Fibroblast of peridontal ligament (primary cell): ENCODE data around the gene CGB8.

Experiments used
- DNase-seq: peaks from one replicate; pipeline ENCODE4 v3.0.0-alpha.2; 2010; ENCODE audit errors: extremely low read depth

The CGB8 gene

DNA sequence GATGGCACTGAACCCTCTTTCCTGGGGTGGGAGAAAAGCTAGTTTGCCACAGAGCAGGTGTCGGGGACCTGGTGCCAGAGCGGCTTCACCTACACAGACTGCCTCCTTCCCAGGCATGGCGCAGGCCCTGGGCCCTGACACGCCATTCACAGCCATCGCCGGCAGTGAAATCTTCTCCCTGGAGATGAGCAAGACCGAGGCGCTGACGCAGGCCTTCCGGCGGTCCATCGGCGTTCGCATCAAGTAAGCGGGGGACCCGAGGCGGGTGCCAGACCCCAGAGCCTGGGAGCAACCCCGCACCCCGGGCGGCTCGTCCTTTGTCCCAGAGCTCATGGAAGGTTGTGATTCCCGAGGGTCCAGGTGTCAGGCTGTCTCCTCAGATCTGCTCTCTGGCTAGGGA is 42.0 kb downstream of the CGB8 start:
- no peak for DNase-seq

DNA sequence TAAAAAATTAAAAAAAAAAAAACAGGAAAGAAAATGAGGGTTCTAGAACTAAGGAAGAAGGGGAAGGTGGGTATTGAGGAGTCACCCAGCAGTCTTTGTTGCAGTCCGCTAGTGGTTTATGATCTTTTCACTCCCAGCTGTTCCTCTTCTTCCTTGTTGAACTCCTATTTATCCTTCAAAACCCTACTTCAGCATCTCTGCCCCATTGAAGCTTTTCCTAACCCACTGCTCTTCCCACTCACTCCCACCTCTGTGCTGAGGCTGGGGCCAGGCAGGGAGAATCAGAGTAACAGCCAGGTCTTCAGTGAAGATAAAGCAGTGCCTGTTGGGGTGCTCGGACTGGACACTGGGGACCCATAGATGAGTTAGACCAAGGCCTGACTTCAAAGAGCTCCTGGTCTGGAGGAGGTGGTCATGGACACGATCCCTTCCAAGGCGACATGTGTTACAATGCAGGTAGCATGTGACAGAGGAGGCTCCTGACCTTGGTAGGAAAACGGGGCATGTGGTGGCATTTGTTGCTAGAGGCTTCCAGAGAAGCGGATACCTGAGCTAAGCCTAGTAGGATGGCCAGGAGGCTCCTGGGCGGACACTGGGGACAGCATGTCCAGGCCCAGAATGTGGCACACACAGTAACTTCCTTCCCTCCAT is 43.8 kb downstream of the CGB8 start:
- no peak for DNase-seq

- DNase-seq: no peak
These were observed 44.8 kb downstream of the CGB8 start for GRCh38 chr19:49004133-49004532.

GRCh38 chr19:48999481-49000325 is 49.2 kb downstream of the CGB8 start:
- peak; percentile 64 for DNase-seq

GRCh38 chr19:48997972-48998371 is 50.9 kb downstream of the CGB8 start:
- DNase-seq: peak; percentile 35
